CD14-positive monocyte (primary cell): Measurements from ENCODE around the gene GPS1. TPM values are rescaled to one million over a fixed set of nuclear protein-coding genes. Genes with fewer than 3 reads are reported as not detected.

Experiments used
- DNase-seq, 3 donors: peaks; one replicate each; pipeline ENCODE4 v3.0.0-alpha.2; 2011 to 2022
- H2AFZ ChIP-seq: 2 replicates; pipeline ENCODE4 v1.6.0; 2012; ENCODE audit warnings: mild to moderate bottlenecking, low read depth, low read length, inconsistent platforms; ENCODE audit not compliant: insufficient read depth, poor library complexity, severe bottlenecking
- H3K27ac ChIP-seq, 2 donors: 1 replicate in 1 of 2; 2 replicates in 1 of 2; pipeline ENCODE4 v1.5.1; 2012 to 2013; ENCODE audit warnings: low read length in 2 of 2, control low read depth in 1 of 2, inconsistent platforms in 1 of 2, low read depth in 1 of 2, mild to moderate bottlenecking in 1 of 2
- H3K27me3 ChIP-seq, 2 donors: one replicate each; pipeline versions ENCODE4 v1.6.0 to v1.6.1; 2011 to 2013; ENCODE audit warnings: low read length in 2 of 2; ENCODE audit not compliant: control insufficient read depth in 2 of 2, insufficient read depth in 2 of 2
- H3K36me3 ChIP-seq, 2 donors: replicated peaks in 1 of 2; 1 replicate in 1 of 2; 2 replicates in 1 of 2; pipeline versions ENCODE4 v1.5.1 to v1.6.1; 2012 to 2013; ENCODE audit warnings: low read length in 2 of 2, control low read depth in 1 of 2, inconsistent platforms in 1 of 2, mild to moderate bottlenecking in 1 of 2; ENCODE audit not compliant: insufficient read depth in 2 of 2, control insufficient read depth in 1 of 2
- H3K4me1 ChIP-seq, 2 donors: 1 replicate in 1 of 2; 2 replicates in 1 of 2; pipeline versions ENCODE4 v1.5.1 to v1.6.1; 2012 to 2013; ENCODE audit warnings: low read length in 2 of 2, control low read depth in 1 of 2, inconsistent platforms in 1 of 2, mild to moderate bottlenecking in 1 of 2, moderate library complexity in 1 of 2; ENCODE audit not compliant: insufficient read depth in 2 of 2, control insufficient read depth in 1 of 2
- H3K4me2 ChIP-seq: replicated peaks from 2 replicates; pipeline ENCODE3; 2012; ENCODE audit warnings: low read length, moderate library complexity, mild to moderate bottlenecking; ENCODE audit not compliant: poor library complexity, severe bottlenecking; ENCODE audit errors: extremely low read depth
- H3K4me3 ChIP-seq, 3 experiments: fragments of 200-600 bp in 1 of 3; sonication (generic) in 1 of 3; replicated peaks in 1 of 3; 1 replicate in 2 of 3; 2 replicates in 1 of 3; pipeline ENCODE4 v1.5.1; 2011 to 2013; ENCODE audit warnings: low read length in 3 of 3, mild to moderate bottlenecking in 3 of 3, control low read depth in 2 of 3, low read depth in 2 of 3, inconsistent platforms in 1 of 3, moderate library complexity in 1 of 3
- H3K79me2 ChIP-seq: 2 replicates; pipeline ENCODE4 v1.6.0; 2012; ENCODE audit warnings: mild to moderate bottlenecking, control low read depth, inconsistent platforms, low read length, moderate library complexity; ENCODE audit not compliant: insufficient read depth
- H3K9ac ChIP-seq: 2 replicates; pipeline ENCODE4 v1.6.0; 2017; ENCODE audit warnings: low read length, mild to moderate bottlenecking; ENCODE audit not compliant: insufficient read depth, poor library complexity, severe bottlenecking
- H3K9me3 ChIP-seq, 2 donors: replicated peaks in 1 of 2; 1 replicate in 1 of 2; 2 replicates in 1 of 2; pipeline versions ENCODE4 v1.5.1 to v1.6.1; 2012 to 2013; ENCODE audit warnings: low read length in 2 of 2, control low read depth in 1 of 2; ENCODE audit not compliant: control insufficient read depth in 1 of 2, insufficient read depth in 1 of 2
- H4K20me1 ChIP-seq: 2 replicates; pipeline ENCODE4 v1.6.0; 2012; ENCODE audit warnings: mild to moderate bottlenecking, low read length, control low read depth, moderate library complexity; ENCODE audit not compliant: insufficient read depth
- H3K27ac Mint-ChIP-seq, 7 donors: one replicate each; pipeline ENCODE4 v1.8.0; 2020; ENCODE audit warnings: mild to moderate bottlenecking in 7 of 7, mixed read lengths in 7 of 7, moderate library complexity in 6 of 7, inconsistent platforms in 2 of 7
- H3K27me3 Mint-ChIP-seq, 3 donors: one replicate each; pipeline ENCODE4 v1.8.0; 2021 to 2022; ENCODE audit warnings: low read depth in 3 of 3, mild to moderate bottlenecking in 3 of 3, mixed read lengths in 3 of 3, moderate library complexity in 3 of 3, inconsistent platforms in 1 of 3
- H3K36me3 Mint-ChIP-seq, 2 donors: one replicate each; pipeline ENCODE4 v1.8.0; 2020; ENCODE audit warnings: mixed read lengths in 2 of 2, inconsistent platforms in 1 of 2, mild to moderate bottlenecking in 1 of 2
- H3K4me1 Mint-ChIP-seq: one replicate; pipeline ENCODE4 v1.8.0; 2020; ENCODE audit warnings: mild to moderate bottlenecking, mixed read lengths
- H3K4me3 Mint-ChIP-seq, 2 donors: one replicate each; pipeline ENCODE4 v1.8.0; 2020; ENCODE audit warnings: mild to moderate bottlenecking in 2 of 2, mixed read lengths in 2 of 2, moderate library complexity in 1 of 2
- H3K9me3 Mint-ChIP-seq, 7 donors: one replicate each; pipeline ENCODE4 v1.8.0; 2020 to 2022; ENCODE audit warnings: mixed read lengths in 7 of 7, mild to moderate bottlenecking in 6 of 7, moderate library complexity in 6 of 7, inconsistent platforms in 2 of 7
- WGBS: methylation state at CpG from one replicate; pipeline ENCODE4 v1.1.5; 2013; ENCODE audit warnings: missing lambda C conversion rate; ENCODE audit not compliant: insufficient coverage; 5-methylcytosine and 5-hydroxymethylcytosine counted together
- intact Hi-C, 2 donors: fragments of 100-400 bp; cut with micrococcal nuclease; formaldehyde crosslinking; loops; one replicate each; pipeline versions ENCODE4 v1.15.0 to v1.15.1; 2023
- polyA plus RNA-seq, 3 donors: library from polyadenylated mRNA; depleted of rRNA in 1 of 3; unstranded in 2 of 3; stranded (reverse) in 1 of 3; fragments of 300-500 nt in 2 of 3; fragments of >200 nt in 1 of 3; fragmentation: Illumina TruSeq in 2 of 3; gene quantifications; 1 replicate in 2 of 3; 2 replicates in 1 of 3; pipeline ENCODE4 v1.2.3, GENCODE V29; 2012 to 2021
- TF ChIP-seq, protein P1 (sequence below): fragments of 200-600 bp; IDR thresholded peaks from one replicate; pipeline ENCODE4 v1.8.0; 2022; ENCODE audit warnings: antibody characterized with exemption, mild to moderate bottlenecking

Gene GPS1
- polyA plus RNA-seq, 3 donors, result 101 to 130 (median 110) TPM

DNA sequence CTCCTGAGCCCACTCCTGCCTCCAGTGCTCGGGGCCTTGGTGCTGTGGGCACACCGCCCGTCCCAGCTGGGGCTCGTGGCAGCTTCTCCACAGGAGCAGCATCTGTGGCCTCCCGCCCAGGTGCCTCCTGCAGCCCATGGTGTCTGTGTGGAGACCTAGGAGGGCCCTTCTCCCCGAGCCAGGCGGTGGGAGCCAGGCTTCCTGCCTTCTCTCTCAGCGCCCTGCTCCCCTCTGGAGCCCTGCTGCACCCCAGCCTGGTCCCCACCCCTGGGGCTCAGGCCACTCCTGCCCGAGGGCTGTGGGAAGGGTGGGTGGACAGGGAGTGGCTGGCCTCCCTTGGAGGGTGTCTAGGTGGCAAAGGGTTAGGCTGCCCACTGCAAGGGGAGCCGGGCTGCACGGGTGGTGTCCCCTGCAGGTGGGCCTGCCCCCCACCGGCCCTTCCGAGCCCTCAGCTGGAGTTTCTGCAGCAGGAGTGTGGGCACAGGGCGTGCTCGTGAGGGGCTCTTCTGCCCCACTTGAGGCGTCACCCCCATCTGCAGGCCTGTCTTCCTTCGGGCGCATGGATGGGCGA is 40.0 kb upstream of the GPS1 start:
- H3K4me2 ChIP-seq, result no peak overlapping the region
- no peak for DNase-seq
- no peak overlapping the region for H3K27ac ChIP-seq
- H3K27me3 Mint-ChIP-seq, result peaks cover 0 to 2% (median 2%) of the 10 kb centered on the region in 3 donors
- H4K20me1 ChIP-seq, result no peaks in the 10 kb centered on the region
- H3K36me3 Mint-ChIP-seq, result peaks cover 2 to 14% of the 10 kb centered on the region in 2 donors
- H3K4me1 Mint-ChIP-seq, result no peaks in the 10 kb centered on the region
- no peak overlapping the region for H2AFZ ChIP-seq
- no peaks in the 10 kb centered on the region for H3K27me3 ChIP-seq
- H3K9me3 ChIP-seq, result no peaks in the 10 kb centered on the region
- TF ChIP-seq, protein P1, sequence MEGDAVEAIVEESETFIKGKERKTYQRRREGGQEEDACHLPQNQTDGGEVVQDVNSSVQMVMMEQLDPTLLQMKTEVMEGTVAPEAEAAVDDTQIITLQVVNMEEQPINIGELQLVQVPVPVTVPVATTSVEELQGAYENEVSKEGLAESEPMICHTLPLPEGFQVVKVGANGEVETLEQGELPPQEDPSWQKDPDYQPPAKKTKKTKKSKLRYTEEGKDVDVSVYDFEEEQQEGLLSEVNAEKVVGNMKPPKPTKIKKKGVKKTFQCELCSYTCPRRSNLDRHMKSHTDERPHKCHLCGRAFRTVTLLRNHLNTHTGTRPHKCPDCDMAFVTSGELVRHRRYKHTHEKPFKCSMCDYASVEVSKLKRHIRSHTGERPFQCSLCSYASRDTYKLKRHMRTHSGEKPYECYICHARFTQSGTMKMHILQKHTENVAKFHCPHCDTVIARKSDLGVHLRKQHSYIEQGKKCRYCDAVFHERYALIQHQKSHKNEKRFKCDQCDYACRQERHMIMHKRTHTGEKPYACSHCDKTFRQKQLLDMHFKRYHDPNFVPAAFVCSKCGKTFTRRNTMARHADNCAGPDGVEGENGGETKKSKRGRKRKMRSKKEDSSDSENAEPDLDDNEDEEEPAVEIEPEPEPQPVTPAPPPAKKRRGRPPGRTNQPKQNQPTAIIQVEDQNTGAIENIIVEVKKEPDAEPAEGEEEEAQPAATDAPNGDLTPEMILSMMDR, result no peak
- no peak overlapping the region for H3K27ac Mint-ChIP-seq
- H3K79me2 ChIP-seq, result no peaks in the 10 kb centered on the region
- H3K4me1 ChIP-seq, result no peaks in the 10 kb centered on the region
- H3K4me3 ChIP-seq, result no peak overlapping the region
- peaks cover 9 to 11% of the 10 kb centered on the region in 2 donors for H3K36me3 ChIP-seq
- WGBS, result 96% methylated on average over 16 of the region's 19 CpGs
- intact Hi-C loops, result no loop called here
- no peak overlapping the region for H3K9ac ChIP-seq
- H3K9me3 Mint-ChIP-seq, result no peaks in the 10 kb centered on the region
- no peak overlapping the region for H3K4me3 Mint-ChIP-seq

DNA sequence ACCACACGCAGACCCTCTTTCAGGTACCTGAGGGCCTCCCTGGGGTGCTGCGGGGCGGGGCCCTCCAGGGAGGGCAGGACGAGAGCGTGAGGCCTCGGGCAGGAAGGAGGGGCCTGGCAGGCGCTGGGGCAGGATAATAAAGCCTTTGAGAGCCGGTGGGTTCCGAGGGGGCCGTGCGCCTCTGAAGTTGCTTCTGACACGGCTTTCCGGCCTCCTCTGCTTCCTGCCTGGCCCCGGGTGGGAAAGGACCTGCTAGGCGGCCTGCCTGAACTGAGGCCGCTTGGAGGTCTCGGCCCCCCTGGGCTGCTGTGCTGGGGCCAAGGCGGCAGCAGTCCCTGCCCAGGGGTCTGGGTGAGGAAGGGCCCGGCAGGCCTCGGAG is 39.4 kb upstream of the GPS1 start:
- Histone ChIP-seq H3K36me3 (peaks cover 9 to 11% of the 10 kb centered on the region in 2 donors), H3K4me1 (no peaks in the 10 kb centered on the region), H3K4me2 (no peak overlapping the region), H3K9ac (no peak overlapping the region), H4K20me1 (no peaks in the 10 kb centered on the region), H3K27me3 (no peaks in the 10 kb centered on the region), H3K27ac (no peak overlapping the region), H3K9me3 (no peaks in the 10 kb centered on the region), H3K4me3 (no peak overlapping the region), H2AFZ (no peak overlapping the region), H3K79me2 (no peaks in the 10 kb centered on the region)
- H3K27me3 Mint-ChIP-seq, result peaks cover 0 to 2% (median 2%) of the 10 kb centered on the region in 3 donors
- no peaks in the 10 kb centered on the region for H3K4me1 Mint-ChIP-seq
- DNase-seq, result no peak
- H3K9me3 Mint-ChIP-seq, result no peaks in the 10 kb centered on the region
- no peak overlapping the region for H3K27ac Mint-ChIP-seq
- intact Hi-C loops, result no loop called here
- peaks cover 2 to 16% of the 10 kb centered on the region in 2 donors for H3K36me3 Mint-ChIP-seq
- TF ChIP-seq, protein P1, result no peak
- no peak overlapping the region for H3K4me3 Mint-ChIP-seq
- 81% methylated on average over 18 of the region's 20 CpGs for WGBS
